H1 (cell line): ENCODE results near the gene CMTR1. TPM values are rescaled to one million over a fixed set of nuclear protein-coding genes. Genes with fewer than 3 reads are reported as not detected.

Source experiments
- CTCF ChIA-PET: fragments of 300-600 bp; sonication (Branson Sonifier 250); formaldehyde crosslinking; loops from one replicate; lab custom pipeline; 2021; ENCODE audit not compliant: partially characterized antibody; lab: Charles Lee
- POLR2A ChIA-PET: fragments of 300-600 bp; sonication (Branson Sonifier 250); formaldehyde crosslinking; loops from one replicate; lab custom pipeline; 2021; ENCODE audit warnings: inconsistent platforms; ENCODE audit not compliant: partially characterized antibody; lab: Charles Lee
- DNase-seq, 2 experiments: peaks; one replicate each; pipeline versions ENCODE4 v3.0.0 to v3.0.0-alpha.2; 2010 to 2022; ENCODE audit warnings: low spot score in 2 of 2, low read depth in 1 of 2, mixed read lengths in 1 of 2
- FAIRE-seq: peaks from 2 replicates; lab custom pipeline; 2011; peaks lifted over from hg19 to GRCh38; lab: Jason Lieb, UNC
- H2AFZ ChIP-seq: 2 replicates; pipeline ENCODE4 v1.8.1; 2012; ENCODE audit warnings: low read length, inconsistent platforms
- H2AK5ac ChIP-seq: 2 replicates; pipeline ENCODE4 v1.6.1; 2013; ENCODE audit warnings: low read depth, low read length
- H2BK120ac ChIP-seq: replicated peaks from 2 replicates; pipeline ENCODE3; 2013; ENCODE audit warnings: low read depth, low read length, inconsistent platforms
- H2BK12ac ChIP-seq: 2 replicates; pipeline ENCODE4 v1.6.1; 2013; ENCODE audit warnings: low read depth, low read length
- H2BK15ac ChIP-seq: 2 replicates; pipeline ENCODE4 v1.6.1; 2013; ENCODE audit warnings: low read length
- H2BK20ac ChIP-seq: 2 replicates; pipeline ENCODE4 v1.6.1; 2013; ENCODE audit warnings: low read length
- H2BK5ac ChIP-seq: 2 replicates; pipeline ENCODE4 v1.6.1; 2013; ENCODE audit warnings: low read depth, low read length
- H3K14ac ChIP-seq: 2 replicates; pipeline ENCODE4 v1.6.1; 2013; ENCODE audit warnings: inconsistent platforms; ENCODE audit not compliant: insufficient read length
- H3K18ac ChIP-seq: 2 replicates; pipeline ENCODE4 v1.6.1; 2013; ENCODE audit warnings: low read length; ENCODE audit errors: extremely low read depth
- H3K23ac ChIP-seq: 2 replicates; pipeline ENCODE4 v1.6.1; 2013; ENCODE audit warnings: inconsistent platforms; ENCODE audit not compliant: insufficient read length
- H3K23me2 ChIP-seq: 2 replicates; pipeline ENCODE4 v1.6.1; 2013; ENCODE audit warnings: low read depth, low read length
- H3K27ac ChIP-seq: 2 replicates; pipeline ENCODE4 v1.6.1; 2011; ENCODE audit warnings: low read depth, low read length, inconsistent platforms
- H3K27me3 ChIP-seq, 4 experiments: replicated peaks in 1 of 4; 1 replicate in 1 of 4; 2 replicates in 3 of 4; pipeline versions ENCODE4 v1.6.1 to v1.8.1; 2011 to 2013; ENCODE audit warnings: low read length in 3 of 4, mild to moderate bottlenecking in 3 of 4, inconsistent platforms in 2 of 4, mixed read lengths in 2 of 4, moderate library complexity in 1 of 4; ENCODE audit not compliant: control insufficient read depth in 3 of 4, insufficient read depth in 3 of 4; ENCODE audit errors: extremely low read depth in 1 of 4
- H3K36me3 ChIP-seq, 4 experiments: 2 replicates each; pipeline versions ENCODE4 v1.6.1 to v1.8.1; 2011 to 2013; ENCODE audit warnings: mild to moderate bottlenecking in 4 of 4, low read length in 3 of 4, moderate library complexity in 2 of 4, control low read depth in 1 of 4, inconsistent platforms in 1 of 4; ENCODE audit not compliant: insufficient read depth in 4 of 4, control insufficient read depth in 2 of 4
- H3K4ac ChIP-seq: replicated peaks from 2 replicates; pipeline ENCODE3; 2013; ENCODE audit warnings: low read length, low read depth, mixed read lengths, inconsistent platforms; ENCODE audit not compliant: insufficient read length
- H3K4me1 ChIP-seq, 4 experiments: replicated peaks in 1 of 4; 1 replicate in 1 of 4; 2 replicates in 3 of 4; pipeline versions ENCODE4 v1.6.1 to v1.8.1; 2011 to 2013; ENCODE audit warnings: low read length in 3 of 4, inconsistent platforms in 2 of 4, mixed read lengths in 1 of 4; ENCODE audit not compliant: insufficient read depth in 4 of 4, control insufficient read depth in 3 of 4
- H3K4me2 ChIP-seq, 2 experiments: 2 replicates each; pipeline versions ENCODE4 v1.6.1 to v1.8.1; 2011 to 2013; ENCODE audit warnings: low read depth in 2 of 2, low read length in 2 of 2, control low read depth in 1 of 2, inconsistent platforms in 1 of 2, mild to moderate bottlenecking in 1 of 2; ENCODE audit not compliant: insufficient read depth in 1 of 2
- H3K4me3 ChIP-seq, 4 experiments: fragments of 200-600, 300-600 bp in 1 of 4; sonication (generic), shearing (Covaris generic), sonication (Bioruptor Twin) in 1 of 4; 2 replicates each; pipeline versions ENCODE4 v1.5.1 to v1.8.1; 2011 to 2016; ENCODE audit warnings: low read length in 4 of 4, low read depth in 3 of 4, control low read depth in 2 of 4, inconsistent platforms in 2 of 4, mild to moderate bottlenecking in 2 of 4, mixed read lengths in 1 of 4, moderate library complexity in 1 of 4; ENCODE audit not compliant: insufficient read depth in 2 of 4; ENCODE audit errors: extremely low read depth in 1 of 4
- H3K56ac ChIP-seq: replicated peaks from 2 replicates; pipeline ENCODE3; 2013; ENCODE audit warnings: low read depth, mild to moderate bottlenecking, mixed read lengths, low read length, inconsistent platforms; ENCODE audit not compliant: insufficient read length
- H3K79me1 ChIP-seq: 2 replicates; pipeline ENCODE4 v1.6.1; 2013; ENCODE audit warnings: low read depth, low read length, control low read depth
- H3K79me2 ChIP-seq, 2 experiments: 2 replicates each; pipeline versions ENCODE4 v1.6.1 to v1.8.1; 2012 to 2013; ENCODE audit warnings: low read length in 2 of 2, mild to moderate bottlenecking in 2 of 2, inconsistent platforms in 1 of 2; ENCODE audit not compliant: insufficient read depth in 2 of 2, control insufficient read depth in 1 of 2
- H3K9ac ChIP-seq, 4 experiments: replicated peaks in 1 of 4; 1 replicate in 1 of 4; 2 replicates in 3 of 4; pipeline versions ENCODE4 v1.6.1 to v1.8.1; 2011 to 2013; ENCODE audit warnings: low read depth in 3 of 4, low read length in 3 of 4, control low read depth in 2 of 4, mild to moderate bottlenecking in 2 of 4, moderate library complexity in 2 of 4, inconsistent platforms in 1 of 4; ENCODE audit errors: extremely low read depth in 1 of 4
- H3K9me3 ChIP-seq, 2 experiments: 2 replicates each; pipeline versions ENCODE4 v1.6.1 to v1.8.1; 2012 to 2013; ENCODE audit warnings: mild to moderate bottlenecking in 2 of 2, moderate library complexity in 2 of 2, control low read depth in 1 of 2, inconsistent platforms in 1 of 2, low read depth in 1 of 2, low read length in 1 of 2, mixed read lengths in 1 of 2; ENCODE audit not compliant: insufficient read depth in 2 of 2
- H4K20me1 ChIP-seq, 2 experiments: replicated peaks in 1 of 2; 2 replicates each; pipeline versions ENCODE3 to v1.8.1; 2011 to 2013; ENCODE audit warnings: inconsistent platforms in 2 of 2, low read length in 2 of 2, mild to moderate bottlenecking in 1 of 2; ENCODE audit not compliant: insufficient read depth in 2 of 2, control insufficient read depth in 1 of 2
- H4K5ac ChIP-seq: 2 replicates; pipeline ENCODE4 v1.6.1; 2013; ENCODE audit warnings: low read length, low read depth, mixed read lengths, inconsistent platforms; ENCODE audit not compliant: insufficient read length
- H4K8ac ChIP-seq: 2 replicates; pipeline ENCODE4 v1.8.0; 2013; ENCODE audit warnings: mild to moderate bottlenecking, moderate library complexity, low read length, inconsistent platforms; ENCODE audit not compliant: insufficient read depth; ENCODE audit errors: extremely low read depth
- H4K91ac ChIP-seq: replicated peaks from 2 replicates; pipeline ENCODE3; 2013; ENCODE audit warnings: low read length, mixed read lengths, inconsistent platforms; ENCODE audit not compliant: insufficient read length
- CBX8 ChIP-seq: fragments of 300-800, 300-1000 bp; sonication (generic); IDR thresholded peaks from 2 replicates; pipeline ENCODE4 v1.7.1; 2016; ENCODE audit warnings: low read depth, low read length, borderline replicate concordance
- EGR1 ChIP-seq: IDR thresholded peaks from 2 replicates; pipeline ENCODE4 v1.6.1; 2011; ENCODE audit warnings: low read depth, low read length, borderline replicate concordance
- EP300 ChIP-seq, 2 experiments: IDR thresholded peaks; 1 replicate in 1 of 2; 2 replicates in 1 of 2; pipeline ENCODE4 v1.6.1; 2011 to 2012; ENCODE audit warnings: low read depth in 2 of 2, low read length in 2 of 2, mild to moderate bottlenecking in 2 of 2, borderline replicate concordance in 1 of 2, inconsistent platforms in 1 of 2, moderate library complexity in 1 of 2
- GABPA ChIP-seq: IDR thresholded peaks from 2 replicates; pipeline ENCODE4 v1.6.1; 2011; ENCODE audit warnings: mild to moderate bottlenecking, low read length, moderate library complexity, borderline replicate concordance; ENCODE audit not compliant: insufficient read depth
- GTF2F1 ChIP-seq: IDR thresholded peaks from 2 replicates; pipeline ENCODE4 v1.6.1; 2012; ENCODE audit warnings: low read depth, low read length, improper control_type of control experiment, borderline replicate concordance
- JUN ChIP-seq: IDR thresholded peaks from 2 replicates; pipeline ENCODE4 v1.6.1; 2011; ENCODE audit warnings: low read depth, mild to moderate bottlenecking, improper control_type of control experiment, low read length
- KDM1A ChIP-seq: fragments of 200-600, 300-600 bp; sonication (generic); IDR thresholded peaks from 2 replicates; pipeline ENCODE4 v1.7.1; 2016; ENCODE audit warnings: mild to moderate bottlenecking, low read length, borderline replicate concordance
- RFX5 ChIP-seq: IDR thresholded peaks from 2 replicates; pipeline ENCODE4 v1.6.1; 2011; ENCODE audit warnings: low read depth, low read length, improper control_type of control experiment, borderline replicate concordance
- SIN3A ChIP-seq, 2 experiments: IDR thresholded peaks in 1 of 2; conservative IDR thresholded peaks in 1 of 2; 2 replicates each; pipeline ENCODE4 v1.6.1; 2011 to 2012; ENCODE audit warnings: low read length in 2 of 2, improper control_type of control experiment in 1 of 2, low read depth in 1 of 2, mild to moderate bottlenecking in 1 of 2
- SP4 ChIP-seq: IDR thresholded peaks from 2 replicates; pipeline ENCODE4 v1.6.1; 2012; ENCODE audit warnings: low read length, inconsistent platforms
- SUZ12 ChIP-seq: fragments of 200-600 bp; sonication (generic); IDR thresholded peaks from 2 replicates; pipeline ENCODE4 v1.6.1; 2012; ENCODE audit warnings: mild to moderate bottlenecking, inconsistent platforms, low read length, moderate library complexity, mixed read lengths
- TAF1 ChIP-seq: IDR thresholded peaks from 2 replicates; pipeline ENCODE4 v1.6.1; 2011; ENCODE audit warnings: mild to moderate bottlenecking, low read depth, low read length
- WGBS, 2 experiments: shearing (Covaris generic) in 1 of 2; methylation state at CpG; one replicate each; pipeline versions ENCODE4 v1.1.6 to v1.1.7; 2013 to 2015; ENCODE audit warnings: low lambda C conversion rate in 2 of 2, mixed read lengths in 2 of 2, inconsistent platforms in 1 of 2, low coverage in 1 of 2, missing lambda C conversion rate in 1 of 2; ENCODE audit not compliant: insufficient replicate concordance in 2 of 2, insufficient coverage in 1 of 2, insufficient read length in 1 of 2; ENCODE audit errors: extremely low coverage in 1 of 2, missing lambda C conversion rate in 1 of 2; 5-methylcytosine and 5-hydroxymethylcytosine counted together
- polyA plus RNA-seq, 7 experiments: library from polyadenylated mRNA; depleted of rRNA in 3 of 7; stranded (reverse) in 5 of 7; unstranded in 2 of 7; fragments of >200 nt in 5 of 7; fragments of 200-250 nt in 2 of 7; gene quantifications; 1 replicate in 5 of 7; 2 replicates in 1 of 7; 4 replicates in 1 of 7; pipeline versions ENCODE4 v1.2.1 to v1.2.3, GENCODE V29; 2011 to 2013; ENCODE audit warnings: missing spikeins in 2 of 7, mixed read lengths in 2 of 7
- total RNA-seq: library from RNA; stranded (reverse); fragmentation: NEBNext Ultra II Directional; extraction: Animal tissue kit (Norgen Biotek cat#: 25700); gene quantifications from 2 replicates; pipeline ENCODE4 v1.2.1, GENCODE V29; 2021

Gene CMTR1
- total and polyA plus RNA-seq, 2 of the 8 experiments (the other 6 are each of a cell fraction or from before 2014, with no cell fraction given): 15.2 to 33.1 TPM

DNA sequence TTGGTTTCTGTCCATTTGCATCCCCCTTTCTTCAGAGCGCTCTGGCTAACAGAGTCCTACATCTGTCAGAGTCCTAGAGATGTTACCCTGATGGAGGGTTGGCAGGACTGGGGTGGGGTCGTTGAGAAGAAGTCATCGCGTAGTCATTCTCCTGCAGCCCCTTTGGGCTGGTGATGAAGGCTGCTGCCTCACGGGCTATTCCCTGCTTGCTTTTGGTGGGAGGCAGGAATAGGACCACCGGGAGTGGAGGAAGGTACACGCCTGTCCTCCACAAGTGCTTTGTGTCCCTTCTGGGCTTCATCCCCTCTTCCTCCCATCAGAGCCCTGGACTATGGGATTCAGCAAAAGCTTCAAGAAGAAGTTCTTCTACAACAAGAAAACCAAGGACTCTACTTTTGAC is 45.8 kb downstream of the CMTR1 start:
- ChIA-PET POLR2A (interaction anchor here (0.9 to 4.0 kb wide), 2 partner anchors 9 to 13 kb away, joined by 3 to 16 read pairs; no protein-coding TSS in a partner anchor), CTCF (interaction anchor here (1.3 to 2.3 kb wide), 5 partner anchors 12 to 97 kb away, joined by 3 to 6 read pairs (median 4); no protein-coding TSS in a partner anchor)
- no peaks in the 10 kb centered on the region for H3K79me1 ChIP-seq
- H2AFZ ChIP-seq: no peak overlapping the region
- H3K79me2 ChIP-seq: no peaks in the 10 kb centered on the region
- no peak overlapping the region for H3K4ac ChIP-seq
- H3K18ac ChIP-seq: no peak overlapping the region
- H3K23ac ChIP-seq: no peak overlapping the region
- no peak overlapping the region for H3K9ac ChIP-seq
- no peak overlapping the region for H3K4me2 ChIP-seq
- H2BK12ac ChIP-seq: no peak overlapping the region
- H2BK120ac ChIP-seq: no peak overlapping the region
- peaks cover 3 to 28% (median 13%) of the 10 kb centered on the region in 4 experiments; a peak in 6 of 8 replicates for H3K36me3 ChIP-seq
- FAIRE-seq: no peak
- WGBS, 2 experiments: 90% methylated on average over 7 of the region's 7 CpGs; no CpG with 5 or more reads in 1 of the 2 experiments
- H3K9me3 ChIP-seq: no peaks in the 10 kb centered on the region
- no peak overlapping the region for H3K56ac ChIP-seq
- H3K4me3 ChIP-seq: no peak overlapping the region
- TF ChIP-seq EP300 (IDR thresholded peaks at IDR 0.05; ENCODE audit: borderline replicate concordance in 1 of 2, low read depth in 2 of 2, low read length in 2 of 2): no peak
- no peak for TF ChIP-seq EGR1
- TF ChIP-seq GABPA: no peak
- no peak for TF ChIP-seq RFX5
- TF ChIP-seq CBX8: no peak
- no peak for TF ChIP-seq SUZ12
- no peak for TF ChIP-seq SP4
- no peak for TF ChIP-seq GTF2F1
- no peak for TF ChIP-seq TAF1
- TF ChIP-seq KDM1A: no peak
- TF ChIP-seq JUN: no peak
- no peak for TF ChIP-seq SIN3A (conservative IDR thresholded peaks at IDR 0.05 in 1 of 2, IDR thresholded peaks at IDR 0.05 in 1 of 2; ENCODE audit: low read depth in 1 of 2, low read length in 2 of 2)
- TF ChIP-seq, all 59 proteins: peak for 0
- Histone ChIP-seq H3K27ac (no peak overlapping the region), H3K4me1 (peaks cover 0 to 13% (median 4%) of the 10 kb centered on the region in 4 experiments; a peak in 5 of 7 replicates), H3K27me3 (no peaks in the 10 kb centered on the region), H2BK15ac (no peak overlapping the region), H2BK20ac (no peak overlapping the region), H3K14ac (no peak overlapping the region), H4K8ac (no peak overlapping the region), H2BK5ac (no peak overlapping the region), H4K5ac (no peak overlapping the region), H3K23me2 (no peaks in the 10 kb centered on the region), H4K91ac (no peak overlapping the region), H4K20me1 (peaks cover 3 to 9% of the 10 kb centered on the region in 2 experiments), H2AK5ac (no peak overlapping the region)
- DNase-seq: no peak
